ENCODE measurements around the gene NECAP2.

- TF ChIP-seq MAFK (IDR thresholded peaks at IDR 0.05; ENCODE audit: low read depth, low read length), result no peak
- no peak for TF ChIP-seq CTCF (conservative IDR thresholded peaks at IDR 0.05; ENCODE audit: low read depth, low read length)
- TF ChIP-seq RAD21 (IDR thresholded peaks at IDR 0.05; ENCODE audit: low read length), result no peak
- TF ChIP-seq POLR2A (IDR thresholded peaks at IDR 0.05; ENCODE audit: low read depth, low read length), result no peak
- TF ChIP-seq, protein P1, sequence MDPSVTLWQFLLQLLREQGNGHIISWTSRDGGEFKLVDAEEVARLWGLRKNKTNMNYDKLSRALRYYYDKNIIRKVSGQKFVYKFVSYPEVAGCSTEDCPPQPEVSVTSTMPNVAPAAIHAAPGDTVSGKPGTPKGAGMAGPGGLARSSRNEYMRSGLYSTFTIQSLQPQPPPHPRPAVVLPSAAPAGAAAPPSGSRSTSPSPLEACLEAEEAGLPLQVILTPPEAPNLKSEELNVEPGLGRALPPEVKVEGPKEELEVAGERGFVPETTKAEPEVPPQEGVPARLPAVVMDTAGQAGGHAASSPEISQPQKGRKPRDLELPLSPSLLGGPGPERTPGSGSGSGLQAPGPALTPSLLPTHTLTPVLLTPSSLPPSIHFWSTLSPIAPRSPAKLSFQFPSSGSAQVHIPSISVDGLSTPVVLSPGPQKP (IDR thresholded peaks at IDR 0.05; ENCODE audit: borderline replicate concordance, low read depth, low read length), result no peak
- no peak for TF ChIP-seq RCOR1 (IDR thresholded peaks at IDR 0.05; ENCODE audit: insufficient replicate concordance, low read length)
- no peak for TF ChIP-seq MAZ (IDR thresholded peaks at IDR 0.05; ENCODE audit: borderline replicate concordance, low read depth, low read length)
These were observed 44.4 kb downstream of the NECAP2 start for GRCh38 chr1:16484931-16485330.
